ENCODE data around the gene S100A2. TPM values are rescaled to one million over a fixed set of nuclear protein-coding genes. Genes with fewer than 3 reads are reported as not detected.

The S100A2 gene
- total RNA-seq, 1 donor from 2014 or later, result 5.6 TPM

GRCh38 chr1:153612755-153613331 lies 47.2 kb upstream of the S100A2 start, which contains the start of gene S100A16:
TSS of gene S100A16 (minus strand) at chr1:153613137. CDS start at chr1:153608151, 4,986 bp downstream.
- H3K27ac ChIP-seq, result peak within 1 kb of the TSS; percentile 86
- H3K27me3 ChIP-seq, result no peaks in the 10 kb centered on the region
- no peaks in the 10 kb centered on the region for H3K9me3 ChIP-seq
- H3K36me3 ChIP-seq, result peaks cover under 1% of the 10 kb centered on the region
- H3K4me1 ChIP-seq, result peaks cover 45% of the 10 kb centered on the region
- TF ChIP-seq CTCF (IDR thresholded peaks at IDR 0.05), result no peak
- intact Hi-C loops (cut with DNase I), result no loop called here
- peak within 1 kb of the TSS; percentile 61 for H3K4me3 ChIP-seq
- ATAC-seq (peak; percentile 76), DNase-seq (peak; percentile 89)

DNA sequence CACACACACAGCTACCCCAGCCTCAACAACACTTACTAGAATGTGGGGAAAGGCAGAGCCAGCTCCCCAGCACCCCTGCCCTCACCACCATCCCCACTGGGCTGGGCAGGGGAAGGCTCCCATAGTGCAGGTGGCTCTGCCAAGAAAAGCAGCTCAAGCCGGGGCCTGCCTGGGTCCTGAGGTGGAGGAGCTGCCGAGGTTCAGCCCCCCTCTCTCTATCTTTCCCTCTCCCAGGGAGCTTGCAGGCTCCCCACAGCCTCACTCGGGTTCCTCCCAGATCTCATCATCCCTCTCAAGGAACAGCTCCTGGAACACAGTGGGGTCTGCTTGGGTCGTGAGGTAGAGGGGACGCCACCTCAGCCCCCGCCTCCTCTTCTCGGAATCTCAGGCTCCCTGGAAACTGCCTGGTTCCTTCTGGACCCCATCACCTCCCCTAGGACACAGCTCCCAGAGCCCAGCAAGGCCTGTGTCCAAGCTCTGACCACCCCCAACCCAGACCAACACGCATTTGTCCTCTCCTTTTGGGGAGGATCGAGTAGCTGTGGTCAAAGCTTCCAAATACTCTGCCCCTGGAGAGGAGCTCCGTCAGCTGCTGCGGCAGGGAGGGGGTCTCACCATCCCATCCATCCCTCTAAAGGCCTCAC lies 46.6 kb upstream of the S100A2 start:
- no peak for TF ChIP-seq CTCF (IDR thresholded peaks at IDR 0.05)
- Histone ChIP-seq H3K27ac (peak overlapping the region; percentile 86), H3K36me3 (peaks cover 7% of the 10 kb centered on the region), H3K4me1 (peaks cover 49% of the 10 kb centered on the region), H3K9me3 (no peaks in the 10 kb centered on the region), H3K4me3 (peak overlapping the region; percentile 61), H3K27me3 (no peaks in the 10 kb centered on the region)
- intact Hi-C loops (cut with DNase I), result no loop called here
- ATAC-seq (no peak), DNase-seq (no peak)

DNA sequence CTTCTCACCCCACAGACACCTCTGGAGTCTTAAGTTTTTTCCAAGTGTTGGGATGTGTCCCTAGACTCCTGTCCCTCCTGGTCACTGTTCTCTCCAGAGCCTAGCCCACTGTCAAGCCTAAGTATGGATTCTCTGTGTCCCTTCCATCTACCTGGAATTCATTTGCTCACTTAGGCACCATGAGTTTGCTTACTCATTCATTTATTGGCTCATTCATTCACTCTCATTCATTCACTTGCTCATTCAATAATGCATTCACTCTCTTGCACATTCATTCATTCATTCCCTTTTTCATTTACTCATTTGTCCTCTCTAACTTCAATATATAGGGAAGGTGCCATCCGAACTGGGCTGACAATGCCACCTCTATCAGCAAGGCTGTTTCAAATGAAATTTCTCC lies 45.7 kb upstream of the S100A2 start:
- no peak for TF ChIP-seq CTCF (IDR thresholded peaks at IDR 0.05)
- no peaks in the 10 kb centered on the region for H3K27me3 ChIP-seq
- peak overlapping the region; percentile 22 for H3K4me3 ChIP-seq
- intact Hi-C loops (cut with DNase I), result no loop called here
- peaks cover 13% of the 10 kb centered on the region for H3K36me3 ChIP-seq
- peaks cover 42% of the 10 kb centered on the region for H3K4me1 ChIP-seq
- DNase-seq (no peak), ATAC-seq (no peak)
- peak overlapping the region; percentile 93 for H3K27ac ChIP-seq
- H3K9me3 ChIP-seq, result no peaks in the 10 kb centered on the region

DNA sequence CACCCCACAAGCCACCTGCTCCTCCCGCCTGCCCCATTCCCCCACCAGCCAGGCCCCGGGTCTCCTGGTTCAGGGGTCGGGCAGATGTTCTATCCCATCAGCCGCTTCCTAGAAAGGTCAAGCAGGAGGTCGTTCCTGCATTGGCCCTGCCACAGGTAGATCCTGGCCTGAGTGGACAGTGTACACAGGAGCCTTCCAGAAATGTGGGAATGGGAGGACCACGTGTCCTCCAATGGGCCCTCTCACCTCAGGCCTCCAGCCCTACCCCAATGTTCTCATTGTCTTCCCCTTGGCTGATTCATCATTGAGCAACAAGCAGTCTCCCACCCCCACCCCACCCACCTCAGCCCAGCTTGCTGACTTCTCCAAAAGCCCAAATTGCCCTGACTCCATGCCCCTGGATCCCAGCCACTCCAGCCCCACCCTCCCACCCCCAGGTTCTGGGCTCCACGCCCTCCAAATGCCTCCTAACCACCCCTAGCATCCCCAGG lies 45.2 kb upstream of the S100A2 start:
- peaks cover 13% of the 10 kb centered on the region for H3K36me3 ChIP-seq
- H3K27me3 ChIP-seq, result no peaks in the 10 kb centered on the region
- no peak overlapping the region for H3K4me3 ChIP-seq
- no peak for TF ChIP-seq CTCF (IDR thresholded peaks at IDR 0.05)
- intact Hi-C loops (cut with DNase I), result no loop called here
- DNase-seq, result no peak
- peak overlapping the region; percentile 93 for H3K27ac ChIP-seq
- H3K9me3 ChIP-seq, result no peaks in the 10 kb centered on the region
- peaks cover 37% of the 10 kb centered on the region for H3K4me1 ChIP-seq
- ATAC-seq, result no peak

- H3K36me3 ChIP-seq, result peaks cover 13% of the 10 kb centered on the region
- H3K4me3 ChIP-seq, result no peak overlapping the region
- ATAC-seq (no peak), DNase-seq (no peak)
- intact Hi-C loops (cut with DNase I), result no loop called here
- H3K27me3 ChIP-seq, result no peaks in the 10 kb centered on the region
- no peaks in the 10 kb centered on the region for H3K9me3 ChIP-seq
- peak overlapping the region; percentile 93 for H3K27ac ChIP-seq
- H3K4me1 ChIP-seq, result peaks cover 37% of the 10 kb centered on the region
- TF ChIP-seq CTCF (IDR thresholded peaks at IDR 0.05), result no peak
Observed at GRCh38 chr1:153610334-153610733, 44.7 kb upstream of the S100A2 start.

Measured in upper lobe of right lung (tissue), 1 donor.